AG09309 (cell line): Measurements from ENCODE around the gene METTL22.

Experiments
- DNase-seq: peaks from one replicate; pipeline ENCODE4 v3.0.0-alpha.2; 2010; ENCODE audit warnings: low read depth
- H3K4me3 ChIP-seq: 2 replicates; pipeline ENCODE4 v1.5.1; 2011; ENCODE audit warnings: mild to moderate bottlenecking, low read depth, low read length, moderate library complexity; ENCODE audit not compliant: control insufficient read depth
- TF ChIP-seq, protein P1 (sequence below): IDR thresholded peaks from 2 replicates; pipeline ENCODE4 v1.5.1; 2011; ENCODE audit warnings: mild to moderate bottlenecking, low read depth, low read length, inconsistent platforms; ENCODE audit not compliant: insufficient read depth, control insufficient read depth; ENCODE audit errors: missing control alignments

METTL22 gene

DNA sequence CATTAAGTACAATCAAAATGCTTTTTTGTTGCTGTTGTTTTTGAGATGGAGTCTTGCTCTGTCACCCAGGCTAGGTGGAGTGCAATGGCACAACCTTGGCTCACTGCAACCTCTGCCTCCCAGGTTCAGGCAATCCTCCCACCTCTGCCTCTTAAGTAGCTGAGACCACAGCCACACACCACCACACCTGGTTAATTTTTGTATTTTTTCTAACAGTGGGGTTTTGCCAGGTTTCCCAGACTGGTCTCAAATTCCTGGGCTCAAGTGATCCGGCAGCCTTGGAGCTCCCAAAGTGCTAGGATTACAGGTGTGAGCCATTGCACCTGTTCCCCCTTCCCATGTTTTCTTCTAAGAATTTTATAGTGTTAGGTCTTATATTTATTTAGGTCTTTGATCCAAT, 48.0 kb downstream of the METTL22 start:
- no peak overlapping the region for H3K4me3 ChIP-seq
- no peak for DNase-seq
- TF ChIP-seq, protein P1, sequence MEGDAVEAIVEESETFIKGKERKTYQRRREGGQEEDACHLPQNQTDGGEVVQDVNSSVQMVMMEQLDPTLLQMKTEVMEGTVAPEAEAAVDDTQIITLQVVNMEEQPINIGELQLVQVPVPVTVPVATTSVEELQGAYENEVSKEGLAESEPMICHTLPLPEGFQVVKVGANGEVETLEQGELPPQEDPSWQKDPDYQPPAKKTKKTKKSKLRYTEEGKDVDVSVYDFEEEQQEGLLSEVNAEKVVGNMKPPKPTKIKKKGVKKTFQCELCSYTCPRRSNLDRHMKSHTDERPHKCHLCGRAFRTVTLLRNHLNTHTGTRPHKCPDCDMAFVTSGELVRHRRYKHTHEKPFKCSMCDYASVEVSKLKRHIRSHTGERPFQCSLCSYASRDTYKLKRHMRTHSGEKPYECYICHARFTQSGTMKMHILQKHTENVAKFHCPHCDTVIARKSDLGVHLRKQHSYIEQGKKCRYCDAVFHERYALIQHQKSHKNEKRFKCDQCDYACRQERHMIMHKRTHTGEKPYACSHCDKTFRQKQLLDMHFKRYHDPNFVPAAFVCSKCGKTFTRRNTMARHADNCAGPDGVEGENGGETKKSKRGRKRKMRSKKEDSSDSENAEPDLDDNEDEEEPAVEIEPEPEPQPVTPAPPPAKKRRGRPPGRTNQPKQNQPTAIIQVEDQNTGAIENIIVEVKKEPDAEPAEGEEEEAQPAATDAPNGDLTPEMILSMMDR = no peak

DNA sequence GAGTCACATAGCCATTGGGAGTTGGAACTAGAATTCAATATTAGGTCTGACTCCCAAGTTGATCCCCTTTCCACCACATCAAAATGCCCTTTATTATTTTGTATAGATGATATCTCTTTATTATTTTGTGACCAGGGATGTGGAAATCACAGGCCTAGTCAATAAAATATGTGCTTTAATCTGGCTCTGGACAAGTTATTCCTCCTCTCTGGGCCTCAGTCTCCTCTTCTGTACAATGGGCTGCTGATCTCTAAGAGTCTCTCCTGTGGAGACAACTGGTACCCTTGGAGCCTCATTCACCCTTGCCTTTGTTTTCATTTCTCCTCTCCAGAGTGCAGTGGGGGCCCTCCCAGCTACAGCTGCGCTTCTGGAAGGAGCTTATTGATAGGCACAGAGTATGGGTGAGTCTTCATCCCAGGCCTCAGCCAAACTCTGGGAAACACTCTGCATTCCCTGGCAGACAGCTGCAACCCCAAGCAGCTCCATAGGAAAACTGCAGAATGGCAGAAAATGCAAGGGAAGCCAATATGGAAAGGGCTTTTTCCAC, 48.6 kb downstream of the METTL22 start:
- TF ChIP-seq, protein P1 = no peak
- DNase-seq = no peak
- H3K4me3 ChIP-seq = no peak overlapping the region

DNA sequence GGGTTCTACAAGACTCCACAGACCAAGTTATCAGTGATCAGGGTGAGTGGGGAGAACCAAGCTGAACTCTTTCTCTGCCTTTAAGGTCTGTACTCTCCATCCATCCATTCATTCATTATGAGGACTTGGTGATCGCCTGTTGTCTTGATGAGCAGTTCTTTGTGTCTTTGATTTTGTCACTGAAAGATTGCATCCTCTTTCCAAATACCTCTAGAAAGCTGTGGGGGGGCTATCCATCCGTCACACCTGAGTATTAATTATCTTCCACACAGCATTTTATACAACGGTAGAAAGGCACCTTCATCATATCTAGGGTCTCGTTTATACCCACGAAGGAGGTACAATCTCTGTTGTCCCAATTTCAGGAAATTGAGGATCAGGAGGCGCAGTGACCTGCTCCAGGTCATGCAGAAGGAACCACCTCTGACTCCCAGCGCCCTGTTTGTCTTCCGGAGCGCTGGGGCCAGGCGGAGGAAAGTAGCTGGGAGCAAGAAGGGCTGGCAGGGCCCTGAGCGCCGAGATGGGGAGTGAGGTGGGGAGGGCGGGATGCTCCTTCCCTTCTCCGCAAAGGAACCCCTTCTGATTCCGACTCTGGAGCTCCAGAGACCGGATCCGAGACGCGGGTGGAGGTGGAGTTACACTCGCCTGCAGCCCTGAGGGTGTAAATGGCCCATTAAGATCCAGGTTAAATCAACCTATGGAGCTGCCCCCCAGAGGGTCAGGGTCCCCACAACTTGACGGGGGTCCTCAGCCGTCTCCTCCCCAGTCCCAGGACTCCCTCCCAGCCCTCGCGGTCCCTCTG, 52.3 kb downstream of the METTL22 start:
- TF ChIP-seq, protein P1 = no peak
- no peak for DNase-seq
- peak overlapping the region; percentile 49 for H3K4me3 ChIP-seq

DNA sequence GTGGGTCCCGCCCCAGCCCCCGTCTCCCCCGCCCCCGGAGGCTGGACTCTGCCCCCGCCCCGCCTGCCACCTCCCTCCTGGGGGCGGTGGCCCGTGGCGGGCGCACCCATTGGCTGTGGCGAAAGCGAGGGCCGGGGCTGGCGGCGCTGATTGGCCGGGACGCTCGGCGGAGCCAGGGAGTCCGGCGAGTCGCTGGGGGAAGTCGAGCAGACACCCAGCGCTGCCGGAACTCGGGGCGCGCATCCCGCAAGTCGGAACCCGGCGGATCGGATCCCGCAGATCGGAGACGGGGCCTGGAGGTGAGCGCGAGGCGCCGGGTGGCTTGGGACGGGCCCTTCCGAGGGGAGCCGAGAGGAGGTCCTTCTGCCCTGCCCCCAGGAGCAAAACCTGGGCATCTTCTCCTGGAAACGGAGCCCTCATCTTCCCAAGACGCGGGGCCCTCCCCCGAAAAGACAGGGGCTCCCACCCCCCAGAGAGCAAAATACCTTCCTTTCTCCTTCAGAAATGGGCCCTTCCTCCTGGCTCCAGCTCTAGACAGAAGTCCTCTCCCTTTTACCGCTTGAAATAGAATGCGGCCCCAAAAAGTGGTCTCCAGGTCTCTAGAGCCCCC, 53.0 kb downstream of the METTL22 start, which contains the start of gene ABAT:
ABAT (plus strand) TSS at position 205 of the 610 bp plus-strand sequence. CDS start 61,123 bp downstream, outside the sequence.
- peak within 1 kb of the TSS; percentile 74 for H3K4me3 ChIP-seq
- DNase-seq = no peak
- TF ChIP-seq, protein P1 = no peak

DNA sequence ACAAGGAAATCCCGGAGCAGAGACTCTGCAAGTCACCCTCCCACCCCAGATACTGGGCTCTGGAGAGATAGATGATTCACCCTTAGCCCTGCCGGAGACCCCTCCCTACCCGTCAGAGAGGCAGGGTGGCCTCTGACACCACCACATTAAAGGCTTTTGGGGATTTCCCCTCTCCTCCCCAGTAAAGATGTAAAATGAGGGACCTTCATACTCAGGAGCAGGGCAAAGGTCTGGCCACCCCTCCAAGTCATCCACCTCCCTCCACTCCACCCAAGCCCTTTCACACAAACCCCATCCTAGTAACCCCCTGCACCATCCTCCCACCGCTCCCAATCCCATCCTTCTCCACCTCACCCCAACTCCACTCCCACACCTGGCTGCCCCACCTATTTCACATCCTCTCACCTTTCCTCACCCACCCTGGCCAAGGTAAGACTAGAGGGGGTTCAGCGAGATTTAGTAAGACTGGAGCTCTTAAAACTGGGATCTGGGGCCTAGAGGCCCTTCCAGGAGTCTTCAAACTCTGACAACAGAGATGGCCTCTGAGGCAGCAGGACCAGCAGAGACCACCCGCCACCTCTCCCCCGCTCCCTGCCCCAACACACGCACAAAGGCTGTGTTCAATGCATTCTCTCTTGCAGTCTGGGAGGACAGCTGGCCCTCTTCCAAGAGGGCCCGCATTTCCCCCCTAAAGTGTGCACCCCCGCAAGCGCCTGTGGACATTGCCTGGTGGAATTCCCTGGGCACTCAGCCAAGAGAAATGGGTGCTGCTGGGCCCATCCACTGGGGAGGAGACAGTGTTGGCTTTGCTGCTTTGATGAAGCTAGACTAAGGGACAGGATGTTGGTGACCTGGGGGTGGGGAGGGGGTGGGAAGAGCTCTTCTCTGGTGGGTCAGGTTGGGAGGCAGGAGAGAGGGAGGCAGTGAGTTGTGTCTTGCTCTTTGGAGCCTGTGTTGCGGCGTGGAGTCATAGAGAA, 54.0 kb downstream of the METTL22 start:
- TF ChIP-seq, protein P1 = no peak
- no peak overlapping the region; the same call in 1 of the 2 replicates for H3K4me3 ChIP-seq
- DNase-seq = no peak

DNA sequence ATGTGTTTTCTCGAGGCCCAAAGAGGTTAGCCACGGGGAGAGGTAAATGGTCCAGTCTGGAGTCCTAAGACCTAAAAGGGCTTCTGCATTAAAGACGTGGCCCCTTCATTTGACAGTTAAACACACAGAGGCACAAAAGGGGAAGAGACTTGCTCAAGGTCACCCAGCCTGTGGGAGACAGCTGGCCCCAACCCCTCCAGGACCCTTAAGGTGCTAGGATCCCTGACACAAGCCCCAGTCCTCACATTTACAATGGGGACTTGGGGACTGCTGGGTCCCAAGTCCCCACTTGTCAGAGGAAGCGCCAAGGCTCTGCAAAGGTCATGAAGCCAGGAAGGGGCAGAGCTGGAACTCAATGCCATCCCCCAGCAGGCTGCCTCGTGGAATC, 54.7 kb downstream of the METTL22 start:
- DNase-seq = no peak
- no peak overlapping the region for H3K4me3 ChIP-seq
- TF ChIP-seq, protein P1 = no peak
